Myocyte (in vitro differentiated cells): ENCODE measurements around the gene CRYAB. TPM values are rescaled to one million over a fixed set of nuclear protein-coding genes. Genes with fewer than 3 reads are reported as not detected.
A peak's percentile ranks its signal among the peaks of the same experiment; 100 is the strongest.
"Not testable (repeated sequence)": the region's sequence is repeated elsewhere in the genome, so short reads cannot be mapped to it uniquely, and the experiment has no call there.

ENCODE experiments used
- DNase-seq: peaks from one replicate; pipeline ENCODE4 v3.0.0-alpha.2; 2012; ENCODE audit warnings: low read depth
- total RNA-seq: library from RNA; depleted of rRNA; stranded (reverse); fragments of >200 nt; gene quantifications from 2 replicates; pipeline ENCODE4 v1.2.3, GENCODE V29; 2014

Gene CRYAB
- total RNA-seq, 1 donor from 2014 or later = 268 TPM

DNA sequence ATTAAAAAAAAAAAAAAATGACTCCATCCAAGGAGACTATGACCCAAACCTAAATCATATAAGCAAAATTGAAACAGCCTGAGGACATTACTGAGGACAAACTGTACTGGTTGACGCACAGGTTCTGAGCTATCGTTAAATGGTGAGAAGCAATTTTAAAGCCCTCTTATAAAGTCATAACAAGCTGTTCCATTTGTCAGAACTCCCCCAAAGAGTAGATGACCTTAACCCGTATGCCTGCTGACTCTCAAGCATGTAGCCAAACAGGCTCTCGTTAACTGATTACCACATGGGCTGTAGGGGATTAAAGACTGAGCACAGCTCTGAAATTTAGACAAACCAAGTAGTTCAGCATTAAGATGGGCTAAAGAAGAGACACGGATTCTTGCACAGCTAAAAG lies 2.2 kb downstream of the CRYAB start:
- DNase-seq = no peak

DNA sequence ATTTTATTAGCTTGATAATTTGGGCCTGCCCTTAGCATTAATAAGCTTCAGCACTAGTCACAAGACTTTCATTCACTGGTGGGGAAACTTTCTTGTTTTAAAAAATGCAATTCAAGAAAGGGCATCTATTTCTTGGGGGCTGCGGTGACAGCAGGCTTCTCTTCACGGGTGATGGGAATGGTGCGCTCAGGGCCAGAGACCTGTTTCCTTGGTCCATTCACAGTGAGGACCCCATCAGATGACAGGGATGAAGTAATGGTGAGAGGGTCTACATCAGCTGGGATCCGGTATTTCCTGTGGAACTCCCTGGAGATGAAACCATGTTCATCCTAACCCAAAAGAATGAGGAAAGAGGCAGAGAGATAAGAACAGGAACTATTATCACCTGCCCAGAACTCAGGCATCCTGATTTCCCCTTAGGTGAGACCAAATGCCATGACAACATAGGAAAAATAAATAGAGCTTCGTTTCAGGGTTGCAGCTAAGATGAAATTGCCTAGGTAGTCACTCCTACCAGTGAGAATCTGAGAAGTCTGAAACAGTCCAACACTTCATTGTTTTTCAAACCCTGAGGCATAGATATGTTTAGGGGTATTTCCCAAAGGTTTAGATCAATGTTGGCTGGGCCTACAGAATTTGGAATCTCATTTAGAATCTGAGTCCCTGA lies 2.8 kb downstream of the CRYAB start:
- no peak for DNase-seq

DNA sequence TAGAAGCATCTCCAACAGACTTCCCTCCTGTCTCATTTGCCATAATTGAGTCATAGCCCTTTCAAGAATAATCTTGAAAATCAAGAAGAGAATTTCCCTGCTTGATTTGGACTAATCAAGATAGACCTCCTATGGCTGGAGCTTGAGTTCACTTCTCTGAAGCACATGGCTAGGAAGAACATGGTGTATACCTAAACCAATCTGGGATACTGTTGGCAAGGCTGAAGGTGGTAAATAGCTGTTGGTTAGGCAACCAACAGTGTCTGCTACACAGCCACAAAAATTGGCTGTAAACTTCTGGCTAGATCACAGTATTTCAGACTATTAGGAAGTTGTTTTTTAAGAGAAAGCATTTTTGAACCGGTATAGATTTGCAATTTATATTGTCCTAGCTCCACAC lies 4.9 kb downstream of the CRYAB start:
- no peak for DNase-seq

DNA sequence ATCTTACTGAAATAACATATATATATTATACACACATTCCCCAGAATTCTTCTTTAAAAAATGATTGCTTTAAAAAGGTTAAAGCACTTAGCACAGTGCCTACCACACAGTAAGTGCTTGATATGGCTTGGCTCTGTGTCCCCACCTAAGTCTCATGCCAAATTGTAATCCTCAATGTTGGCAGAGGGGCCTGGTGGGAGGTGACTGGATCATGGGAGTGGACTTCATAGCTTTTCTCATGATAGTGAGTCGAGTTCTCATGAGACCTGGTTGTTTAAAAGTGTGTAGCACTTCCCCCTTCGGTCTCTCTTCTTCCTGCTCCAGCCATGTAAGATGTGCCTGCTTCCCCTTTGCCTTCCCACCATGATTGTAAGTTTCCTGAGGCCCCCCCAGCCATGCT lies 6.2 kb downstream of the CRYAB start:
- no peak for DNase-seq

DNA sequence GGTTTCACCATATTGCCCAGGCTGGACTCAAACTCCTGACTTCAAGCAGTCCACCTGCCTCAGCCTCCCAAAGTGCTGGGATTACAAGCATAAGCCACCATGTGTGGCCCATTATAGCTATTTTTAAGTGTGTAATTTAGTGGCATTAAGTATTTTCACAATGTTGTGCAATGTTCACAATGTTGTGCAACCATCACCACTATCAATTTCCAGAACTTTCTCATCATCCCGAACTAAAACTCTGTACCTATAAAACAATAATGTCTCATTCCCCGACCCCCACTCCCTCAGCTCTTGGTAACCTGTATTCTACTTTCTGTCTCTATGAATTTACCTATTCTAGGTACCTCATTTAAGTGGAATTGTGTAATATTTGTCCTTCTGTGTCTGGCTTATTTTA lies 24.7 kb downstream of the CRYAB start:
- no peak for DNase-seq

DNA sequence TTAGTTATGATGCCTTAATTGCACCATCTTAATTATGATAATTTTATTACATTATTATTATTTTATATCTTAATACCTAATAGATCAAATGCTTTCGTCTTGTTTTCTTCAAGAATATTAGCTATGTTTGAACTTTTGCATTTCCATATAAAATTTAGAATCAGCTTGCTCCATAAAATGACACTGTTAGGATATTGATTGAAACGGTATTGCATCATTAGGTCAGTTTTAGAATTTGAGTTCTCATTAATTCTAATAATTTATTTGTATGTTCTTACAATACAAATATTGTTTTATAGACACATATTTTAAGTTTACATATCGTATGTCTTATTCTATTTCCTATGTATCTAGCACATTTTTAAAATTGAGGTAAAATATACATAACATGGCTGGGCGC lies 25.5 kb downstream of the CRYAB start:
- DNase-seq = no peak

DNA sequence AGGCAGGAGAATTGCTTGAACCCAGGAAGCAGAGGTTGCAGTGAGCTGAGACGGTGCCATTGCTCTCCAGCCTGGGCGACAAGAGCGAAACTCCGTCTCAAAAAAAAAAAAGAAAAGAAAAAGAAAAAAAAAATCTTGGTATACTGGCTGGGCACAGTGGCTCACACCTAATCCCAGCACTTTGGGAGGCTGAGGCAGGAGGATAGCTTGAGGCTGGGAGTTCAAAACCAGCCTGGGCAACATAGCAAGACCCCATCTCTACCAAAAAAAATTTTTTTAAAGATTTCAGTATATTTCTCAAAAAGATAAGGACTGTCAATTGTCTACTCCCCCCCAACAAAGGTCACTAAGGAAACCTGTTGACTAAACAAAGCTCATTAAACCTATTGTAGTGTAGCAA lies 26.5 kb downstream of the CRYAB start:
- not testable (repeated sequence) for DNase-seq

DNA sequence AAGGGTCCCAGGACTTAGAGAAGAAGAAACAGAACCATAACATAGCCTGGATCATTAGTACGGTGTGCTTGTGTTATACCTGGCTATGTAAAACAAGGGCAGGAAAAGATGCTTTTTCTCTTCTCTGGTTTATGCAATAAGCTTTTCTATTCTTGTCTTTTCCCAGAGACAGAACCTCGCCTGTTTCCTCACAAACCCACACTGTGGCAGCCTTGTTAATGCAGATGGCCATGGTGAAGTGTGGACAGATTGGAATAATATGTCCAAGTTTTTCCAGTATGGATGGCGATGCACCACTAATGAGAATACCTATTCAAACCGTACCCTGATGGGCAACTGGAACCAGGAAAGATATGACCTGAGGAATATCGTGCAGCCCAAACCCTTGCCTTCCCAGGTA lies 29.4 kb downstream of the CRYAB start:
- no peak for DNase-seq

DNA sequence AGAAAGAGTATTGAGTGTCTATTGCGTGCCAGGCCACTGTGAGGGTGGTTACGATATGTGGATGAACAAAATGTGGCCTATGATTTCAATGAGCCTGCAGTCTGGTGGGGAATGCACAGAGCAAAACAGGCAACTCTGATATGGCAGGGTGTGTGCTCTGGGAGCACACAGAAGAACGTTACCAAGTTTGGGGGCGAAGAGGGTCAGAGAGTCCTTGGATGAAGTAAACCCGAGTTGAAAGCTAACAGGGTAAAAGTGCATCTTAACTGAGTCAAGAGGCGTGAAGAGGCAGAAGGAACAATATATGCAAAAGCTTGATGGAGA lies 32.0 kb downstream of the CRYAB start:
- no peak for DNase-seq

DNA sequence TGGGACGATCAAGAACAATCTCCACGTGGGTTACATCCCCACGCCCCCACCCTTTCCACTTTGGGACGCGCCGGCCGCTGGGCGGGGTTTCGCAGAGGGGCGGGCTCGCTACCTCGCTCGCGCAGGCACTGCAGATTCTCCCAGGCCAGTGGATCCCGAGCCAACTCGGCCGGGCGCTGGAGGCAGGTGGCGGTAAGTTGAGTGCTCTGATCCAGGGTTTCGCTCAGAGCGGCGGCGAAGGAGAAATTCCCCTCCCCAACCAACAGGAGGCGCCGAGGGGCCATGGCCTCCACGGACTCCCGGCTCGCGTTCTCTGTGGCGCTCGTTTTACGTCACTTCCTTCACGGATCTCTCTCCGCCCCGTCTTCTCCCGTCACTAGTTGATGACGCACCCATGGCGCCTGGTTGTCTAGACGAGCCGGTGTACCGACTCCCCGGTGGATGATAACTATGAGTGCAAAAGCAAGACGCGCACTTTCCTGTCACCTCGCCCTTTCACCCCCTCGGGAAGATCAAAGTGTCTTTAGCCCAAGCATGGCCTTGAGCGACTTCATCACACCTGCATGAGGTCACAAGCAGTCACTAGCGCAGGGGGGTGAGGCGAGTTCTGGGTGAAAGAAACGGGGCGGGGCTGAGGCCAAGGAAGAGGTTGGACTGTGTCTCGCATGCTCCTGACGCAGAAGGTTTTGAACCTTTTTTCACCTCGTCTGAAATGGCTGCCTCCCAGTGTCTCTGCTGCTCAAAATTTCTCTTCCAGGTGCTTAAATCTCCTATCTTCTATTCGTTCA lies 32.5 kb downstream of the CRYAB start, which contains the start of the genes CFAP68 and FDXACB1:
Gene CFAP68 (plus strand): TSS at position 693 of the 788 bp plus-strand sequence. CDS start 20 bp downstream, at position 713.
Gene FDXACB1 (minus strand): TSS at position 317 of the 788 bp plus-strand sequence. CDS start 33 bp downstream, at position 284.
- peak; percentile 98 for DNase-seq

DNA sequence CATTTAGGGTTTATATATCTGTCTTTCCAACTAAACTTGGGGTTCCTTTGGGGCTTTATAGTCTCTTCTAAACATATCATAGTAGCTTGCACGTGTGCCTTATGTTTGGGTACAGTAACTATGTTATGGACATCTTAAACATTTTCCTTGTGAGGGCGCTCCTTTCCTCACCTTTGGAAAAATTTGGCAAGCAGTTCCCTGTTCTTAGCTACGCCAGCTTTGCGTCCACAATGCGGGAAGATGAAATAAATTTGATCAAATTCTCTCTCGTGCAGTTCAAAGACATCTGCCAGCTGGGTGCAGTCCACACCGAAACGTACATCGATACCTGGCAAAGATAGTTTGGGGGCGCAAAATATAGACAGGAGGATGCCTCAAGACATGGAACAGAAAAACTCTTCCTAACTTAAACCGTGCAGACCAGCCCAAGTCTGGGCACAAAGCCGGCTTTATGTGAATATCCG lies 33.2 kb downstream of the CRYAB start:
- DNase-seq = no peak

DNA sequence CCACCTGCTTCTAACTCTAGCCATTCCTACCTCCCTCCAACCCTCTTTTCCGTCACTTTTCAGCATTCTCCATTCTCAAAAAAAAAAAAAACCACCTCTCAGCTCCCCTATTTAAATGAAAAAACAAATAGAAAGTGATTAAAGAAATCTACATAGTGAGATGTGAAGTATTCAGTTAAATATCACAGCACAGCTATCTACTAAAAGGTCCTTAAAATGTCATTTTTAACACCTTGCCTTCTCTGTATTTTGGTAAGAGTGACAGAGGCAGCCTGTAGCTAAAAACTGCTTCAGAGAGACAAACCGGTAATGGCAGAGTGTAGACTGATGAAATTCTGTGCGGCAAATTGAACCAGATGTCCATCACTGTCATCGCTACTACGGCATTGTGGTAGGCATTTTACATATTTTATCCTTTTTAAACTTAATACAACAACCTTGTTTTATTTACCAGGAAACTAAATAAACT lies 39.8 kb downstream of the CRYAB start:
- peak; percentile 43 for DNase-seq

DNA sequence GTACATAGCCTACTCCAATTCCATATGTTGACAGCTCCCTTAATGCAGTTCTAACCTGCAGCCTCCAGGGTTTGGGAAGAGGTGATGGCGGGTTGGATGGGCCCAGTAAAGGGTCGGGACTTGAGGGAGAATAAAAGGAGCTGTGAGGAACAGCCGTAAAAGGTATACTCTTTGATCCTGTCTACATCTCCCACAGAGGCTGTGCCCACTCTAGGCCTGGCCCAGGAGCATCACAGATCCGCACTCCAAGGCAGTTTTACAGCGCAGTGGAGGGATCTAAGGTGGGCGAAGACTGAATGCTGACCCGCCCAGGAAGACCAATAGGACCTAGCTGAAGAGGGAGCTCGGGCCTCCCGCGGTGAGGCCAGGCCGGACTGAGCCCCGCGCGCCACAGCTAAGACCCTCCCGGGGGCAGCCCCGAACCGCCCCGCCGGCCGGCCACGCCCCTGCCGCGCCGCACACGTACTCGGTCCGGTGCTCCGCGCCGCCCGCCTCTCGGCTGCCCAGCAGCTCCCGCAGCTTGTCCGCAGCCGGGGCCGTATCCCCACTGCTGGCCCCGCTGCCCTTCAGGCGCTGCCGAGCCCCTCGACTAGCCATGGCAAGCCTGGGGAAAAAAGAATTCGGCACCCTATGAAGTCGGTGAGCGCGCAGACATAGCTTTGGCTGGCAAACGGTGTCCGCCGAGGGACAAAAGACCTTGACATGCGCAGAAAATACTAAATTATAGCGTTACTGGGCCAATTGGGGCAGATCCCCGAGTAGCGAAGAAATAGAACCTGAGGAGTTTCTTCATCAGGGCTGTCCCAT lies 40.5 kb downstream of the CRYAB start, which contains the start of gene ALG9:
Gene ALG9 (minus strand): TSS at position 696 of the 807 bp plus-strand sequence. CDS start 99 bp downstream, at position 597.
- peak; percentile 88 for DNase-seq

DNA sequence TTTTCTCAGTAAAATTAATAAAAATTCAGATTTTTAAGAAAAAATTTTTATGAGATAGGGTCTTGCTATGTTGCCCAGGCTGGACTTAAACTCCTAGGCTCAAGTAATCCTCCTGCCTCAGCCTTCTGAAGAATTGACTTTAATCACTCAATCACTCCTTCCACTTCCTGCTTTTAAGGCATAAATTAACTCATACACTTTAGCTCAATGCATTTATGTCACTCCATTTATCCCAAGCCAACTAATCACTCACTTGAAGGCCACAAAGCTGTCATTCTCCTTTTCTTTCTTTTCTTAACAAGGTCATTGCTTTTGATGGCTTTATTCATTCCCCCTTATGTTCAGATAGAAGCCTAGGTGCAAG lies 41.1 kb downstream of the CRYAB start:
- DNase-seq = no peak

DNA sequence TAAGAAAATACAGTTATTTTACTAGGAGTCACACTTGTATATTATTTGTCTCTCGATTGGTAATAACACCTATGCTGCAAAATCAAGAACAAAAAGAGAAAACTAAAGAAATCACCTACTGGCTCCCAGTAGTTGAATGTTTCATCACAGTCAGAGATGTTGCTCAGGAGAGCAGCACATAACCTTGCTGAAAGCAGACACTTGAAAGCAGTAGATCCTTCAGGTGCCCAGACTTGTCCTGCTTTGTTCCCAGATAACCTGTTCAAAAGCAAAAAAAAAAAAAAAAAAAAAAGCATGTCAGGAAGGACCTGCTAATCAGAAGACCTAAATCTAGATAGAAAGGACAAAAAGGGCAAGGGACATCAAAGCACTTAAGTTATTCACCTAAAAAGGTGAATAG lies 41.5 kb downstream of the CRYAB start:
- no peak for DNase-seq

DNA sequence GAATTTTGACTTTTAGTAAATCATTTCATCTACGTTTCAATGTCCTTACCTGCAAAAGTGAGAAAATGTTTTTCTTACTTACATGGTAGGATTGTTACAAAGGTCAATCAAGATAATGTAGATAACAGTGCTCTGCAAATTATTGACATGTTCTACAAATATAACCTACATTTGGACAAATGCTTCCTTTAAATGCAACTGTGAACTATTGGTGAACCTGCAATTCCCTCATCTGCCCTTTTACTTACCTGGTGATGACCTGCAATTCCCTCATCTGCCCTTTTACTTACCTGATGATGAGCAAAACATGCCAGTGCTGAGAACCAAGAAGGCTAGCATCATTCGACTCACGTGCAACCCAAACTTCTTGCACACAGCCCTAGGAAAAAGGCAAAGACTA lies 51.3 kb downstream of the CRYAB start:
- DNase-seq = no peak

Other genes starting within 250 kb of the CRYAB start
- 12.7 and 15.7 TPM in 2 replicates for gene PPP2R1B, start 145.4 kb downstream of the CRYAB start, total RNA-seq
- 27.8 and 33.0 TPM in 2 replicates for gene ALG9, start 40.2 kb downstream of the CRYAB start, total RNA-seq
- 0.99 and 1.8 TPM in 2 replicates for gene FDXACB1, start 32.6 kb downstream of the CRYAB start, total RNA-seq
- 25.7 and 33.1 TPM in 2 replicates for gene CFAP68, start 32.2 kb downstream of the CRYAB start, total RNA-seq
- 14.6 and 15.6 TPM in 2 replicates for gene HSPB2, start 964 bp upstream of the CRYAB start, total RNA-seq
- gene C11orf52, start 7.1 kb upstream of the CRYAB start, total RNA-seq = 0.70 and 1.7 TPM in 2 replicates
- 17.7 and 19.6 TPM in 2 replicates for gene DIXDC1, start 25.6 kb upstream of the CRYAB start, total RNA-seq
- gene DLAT, start 113.6 kb upstream of the CRYAB start, total RNA-seq = 41.9 and 65.1 TPM in 2 replicates
- 1.1 and 1.5 TPM in 2 replicates for gene PIH1D2, start 162.2 kb upstream of the CRYAB start, total RNA-seq
- 20.6 and 29.3 TPM in 2 replicates for gene NKAPD1, start 162.5 kb upstream of the CRYAB start, total RNA-seq
- gene TIMM8B, start 175.0 kb upstream of the CRYAB start, total RNA-seq = 55.0 and 62.6 TPM in 2 replicates
- gene SDHD, start 175.1 kb upstream of the CRYAB start, total RNA-seq = 107 and 123 TPM in 2 replicates